ENCODE data around the gene PSORS1C1.
A peak's percentile ranks its signal among the peaks of the same experiment; 100 is the strongest.

The PSORS1C1 gene

GRCh38 chr6:31120151-31120915 is 5.7 kb downstream of the PSORS1C1 start, which contains the start of gene CDSN:
Gene CDSN, minus strand, starts transcription at chr6:31120446. Its CDS starts 27 bp downstream, at chr6:31120419.
- no peak for DNase-seq (ENCODE audit: low read depth)
- TF ChIP-seq CTCF (conservative IDR thresholded peaks at IDR 0.05; ENCODE audit: low read depth, low read length): no peak

GRCh38 chr6:31121131-31121790 is 6.7 kb downstream of the PSORS1C1 start:
- DNase-seq (ENCODE audit: low read depth): no peak
- no peak overlapping the region for H3K4me3 ChIP-seq (ENCODE audit: low read length)
- no peak for TF ChIP-seq CTCF (conservative IDR thresholded peaks at IDR 0.05; ENCODE audit: low read depth, low read length)

More at GRCh38 chr6:31120151-31120915, 5.7 kb downstream of the PSORS1C1 start, which contains the start of gene CDSN:
- H3K4me3 ChIP-seq (ENCODE audit: low read length): no peak within 1 kb of the TSS

GRCh38 chr6:31122791-31123706 is 8.4 kb downstream of the PSORS1C1 start:
- peak; percentile 73 for DNase-seq (ENCODE audit: low read depth)
- no peak overlapping the region for H3K4me3 ChIP-seq (ENCODE audit: low read length)
- no peak for TF ChIP-seq CTCF (conservative IDR thresholded peaks at IDR 0.05; ENCODE audit: low read depth, low read length)

- DNase-seq (ENCODE audit: low read depth): no peak
- no peak overlapping the region for H3K4me3 ChIP-seq (ENCODE audit: low read length)
These were observed 10.6 kb downstream of the PSORS1C1 start for GRCh38 chr6:31125162-31125561.

GRCh38 chr6:31125586-31126363 is 11.2 kb downstream of the PSORS1C1 start:
- no peak overlapping the region for H3K4me3 ChIP-seq (ENCODE audit: low read length)
- no peak for DNase-seq (ENCODE audit: low read depth)
- TF ChIP-seq CTCF (conservative IDR thresholded peaks at IDR 0.05; ENCODE audit: low read depth, low read length): no peak

More at GRCh38 chr6:31125162-31125561, 10.6 kb downstream of the PSORS1C1 start:
- TF ChIP-seq CTCF (conservative IDR thresholded peaks at IDR 0.05; ENCODE audit: low read depth, low read length): no peak
